ENCODE data around the gene MCL1. TPM values are rescaled to one million over a fixed set of nuclear protein-coding genes. Genes with fewer than 3 reads are reported as not detected.

Gene MCL1
- total RNA-seq, 1 experiment from 2014 or later = 235 TPM

DNA sequence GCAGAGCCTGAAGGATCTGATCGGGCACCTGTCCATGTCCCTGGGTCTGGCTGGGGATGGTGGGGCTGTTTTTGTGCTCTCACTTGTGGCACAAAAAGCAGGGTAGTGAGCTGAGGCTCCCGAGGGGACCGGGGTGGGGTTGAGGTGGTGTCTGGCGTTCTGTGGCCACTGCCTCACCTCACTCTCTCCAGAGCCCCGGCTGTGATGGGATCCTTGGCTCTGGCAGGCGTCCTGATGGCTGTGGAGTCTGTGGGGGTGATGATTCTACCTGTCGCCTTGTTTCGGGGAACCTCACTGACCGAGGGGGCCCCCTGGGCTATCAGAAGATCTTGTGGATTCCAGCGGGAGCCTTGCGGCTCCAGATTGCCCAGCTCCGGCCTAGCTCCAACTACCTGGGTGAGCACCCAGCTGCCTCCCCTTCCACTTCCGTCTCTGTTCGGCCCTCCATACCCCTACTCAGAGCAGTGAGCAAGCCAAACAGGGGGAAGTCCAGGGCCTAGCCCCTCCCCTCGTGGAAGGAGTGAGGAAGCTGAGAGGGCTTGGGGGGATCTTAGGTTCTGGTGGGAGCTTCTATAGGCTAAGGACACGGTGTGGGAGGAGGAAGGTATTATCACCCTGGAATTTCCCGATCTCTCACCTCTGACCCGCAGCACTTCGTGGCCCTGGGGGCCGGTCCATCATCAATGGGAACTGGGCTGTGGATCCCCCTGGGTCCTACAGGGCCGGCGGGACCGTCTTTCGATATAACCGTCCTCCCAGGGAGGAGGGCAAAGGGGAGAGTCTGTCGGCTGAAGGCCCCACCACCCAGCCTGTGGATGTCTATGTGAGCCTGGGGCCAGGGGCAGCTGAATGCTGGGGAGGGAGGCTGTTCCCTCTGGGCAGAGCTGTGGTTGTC is 23.2 kb downstream of the MCL1 start:
- no peak for DNase-seq (ENCODE audit: low read depth)

DNA sequence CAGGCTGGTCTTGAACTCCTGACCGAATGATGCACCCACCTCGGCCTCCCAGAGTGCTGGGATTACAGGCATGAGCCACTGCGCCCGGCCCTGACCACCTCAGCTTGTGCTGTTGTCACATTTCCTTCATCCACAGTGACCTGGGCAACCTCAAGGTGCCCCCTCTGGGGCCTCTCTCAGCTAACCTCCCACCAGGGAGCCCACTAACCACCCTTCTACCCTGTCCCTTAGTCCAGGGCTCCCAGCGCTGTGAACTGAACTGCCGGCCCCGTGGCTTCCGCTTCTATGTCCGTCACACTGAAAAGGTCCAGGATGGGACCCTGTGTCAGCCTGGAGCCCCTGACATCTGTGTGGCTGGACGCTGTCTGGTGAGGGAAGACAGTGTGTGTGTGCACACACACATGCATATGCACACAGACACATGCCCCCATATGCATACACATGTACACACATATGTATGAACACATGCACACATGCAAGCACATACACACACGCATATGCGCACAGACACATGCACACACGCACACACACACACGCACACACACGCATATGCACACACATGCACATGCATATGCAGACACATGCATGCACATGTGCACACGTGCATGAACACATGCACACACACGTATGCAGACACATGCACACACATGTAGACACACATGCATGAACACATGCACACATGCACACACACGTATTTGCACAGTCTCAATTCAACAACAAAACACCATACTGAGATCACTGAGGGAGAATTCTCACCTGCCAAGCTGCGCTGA is 24.0 kb downstream of the MCL1 start:
- no peak for DNase-seq (ENCODE audit: low read depth)

DNA sequence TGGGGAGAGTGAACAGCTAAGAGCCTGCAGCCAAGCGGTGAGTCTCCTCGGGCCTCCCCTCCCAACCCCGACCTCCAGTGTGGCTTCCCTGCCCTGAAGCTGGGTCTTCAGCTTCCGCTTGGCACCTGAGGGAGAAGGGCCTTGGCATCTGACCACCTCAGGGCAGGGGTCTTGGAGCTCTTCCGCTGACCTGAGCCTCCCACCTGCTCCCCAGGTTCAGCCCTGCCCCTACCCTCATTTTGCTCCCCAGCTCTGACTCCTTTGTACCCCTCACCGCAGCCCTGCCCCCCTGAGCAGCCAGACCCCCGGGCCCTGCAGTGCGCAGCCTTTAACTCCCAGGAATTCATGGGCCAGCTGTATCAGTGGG is 25.3 kb downstream of the MCL1 start:
- DNase-seq (ENCODE audit: low read depth) = no peak

GRCh38 chr1:150553392-150554085 is 25.9 kb downstream of the MCL1 start:
- DNase-seq (ENCODE audit: low read depth) = no peak

DNA sequence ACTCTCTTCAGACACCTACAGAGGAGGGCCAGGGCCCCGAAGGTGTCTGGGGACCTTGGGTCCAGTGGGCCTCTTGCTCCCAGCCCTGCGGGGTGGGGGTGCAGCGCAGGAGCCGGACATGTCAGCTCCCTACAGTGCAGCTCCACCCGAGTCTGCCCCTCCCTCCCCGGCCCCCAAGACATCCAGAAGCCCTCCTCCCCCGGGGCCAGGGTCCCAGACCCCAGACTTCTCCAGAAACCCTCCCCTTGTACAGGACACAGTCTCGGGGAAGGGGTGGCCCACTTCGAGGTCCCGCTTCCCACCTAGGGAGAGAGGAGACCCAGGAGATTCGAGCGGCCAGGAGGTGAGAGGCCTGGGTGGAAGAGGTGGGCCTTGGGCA is 26.5 kb downstream of the MCL1 start:
- no peak for DNase-seq (ENCODE audit: low read depth)

DNA sequence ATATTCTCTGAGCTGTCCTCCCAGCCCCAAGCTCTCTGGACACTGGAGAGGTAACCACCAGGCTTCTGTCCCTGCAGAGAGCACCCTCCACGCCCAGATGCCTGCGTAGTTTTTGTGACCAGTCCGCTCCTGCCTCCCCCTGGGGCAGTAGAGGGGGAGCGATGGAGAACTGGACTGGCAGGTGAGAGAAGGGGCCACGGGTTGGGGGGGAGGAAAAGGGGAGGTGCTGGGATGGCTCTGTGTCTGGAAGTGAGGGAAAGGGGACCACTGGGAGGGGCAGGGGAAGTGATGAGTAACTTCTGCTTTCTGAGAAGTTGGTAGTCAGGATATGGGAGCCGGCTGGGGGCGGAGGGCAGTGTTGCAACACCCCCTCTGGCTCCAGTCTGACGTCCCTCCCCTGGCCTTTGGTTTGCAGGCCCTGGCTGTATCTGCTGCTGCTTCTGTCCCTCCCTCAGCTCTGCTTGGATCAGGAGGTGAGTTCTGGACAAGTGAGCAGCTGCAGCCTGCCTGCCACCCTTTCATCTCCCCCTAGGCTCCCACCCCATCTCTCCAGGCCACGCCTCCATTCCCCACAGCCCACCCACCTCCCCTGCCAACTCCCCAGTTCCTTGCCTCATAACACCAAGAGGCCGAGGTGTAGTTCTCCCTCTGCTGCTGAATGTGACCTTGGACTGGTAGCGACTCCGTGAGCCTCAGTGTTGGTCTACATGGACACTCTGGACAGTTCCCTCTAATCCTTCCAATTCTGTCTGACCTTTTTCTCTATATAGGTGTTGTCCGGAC is 27.1 kb downstream of the MCL1 start:
- peak; percentile 89 for DNase-seq (ENCODE audit: low read depth)

GRCh38 chr1:150551784-150552127 is 27.7 kb downstream of the MCL1 start:
- no peak for DNase-seq (ENCODE audit: low read depth)

- DNase-seq (ENCODE audit: low read depth) = no peak
Measured at GRCh38 chr1:150551051-150551783, 28.2 kb downstream of the MCL1 start.

DNA sequence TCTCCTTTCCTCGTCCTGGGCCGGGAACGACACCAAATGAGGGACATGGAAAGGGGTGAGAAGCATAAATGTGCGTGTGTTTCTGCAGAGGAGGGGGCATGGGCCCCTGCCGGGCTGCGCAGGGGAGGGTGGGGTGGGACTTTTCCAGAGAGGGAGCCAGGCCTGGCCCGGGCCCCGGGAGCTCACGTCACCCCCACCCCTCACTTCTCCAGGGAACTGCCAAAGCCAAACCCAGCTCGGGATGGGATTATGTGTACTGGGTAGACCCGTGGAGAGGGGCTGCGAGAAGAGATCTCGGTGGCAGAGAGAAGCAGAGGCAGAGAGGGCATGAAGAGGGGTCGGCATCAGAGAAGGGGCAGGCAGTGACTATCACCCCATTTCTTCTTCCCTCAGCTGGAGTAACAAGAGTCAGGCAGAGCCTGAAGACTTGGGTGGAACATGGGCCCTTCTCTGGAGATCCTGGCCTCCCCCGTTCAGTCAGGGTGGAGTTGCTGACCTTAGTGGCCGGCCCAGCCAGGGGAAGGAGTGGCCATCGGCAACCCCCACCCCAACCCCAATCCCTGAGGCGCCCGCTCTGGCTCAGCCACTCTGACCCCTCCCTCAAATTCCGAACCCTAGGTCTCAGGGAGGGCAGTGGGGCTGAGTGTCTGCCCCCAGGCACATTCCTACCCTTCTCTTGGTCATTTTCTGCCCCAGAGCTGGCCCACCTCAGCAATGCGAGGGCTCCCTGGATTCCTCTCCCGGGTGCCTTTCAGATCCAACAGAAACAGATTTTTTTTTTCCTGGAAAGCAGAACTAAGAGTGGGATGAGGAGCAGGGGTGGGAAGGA is 29.0 kb downstream of the MCL1 start:
- DNase-seq (ENCODE audit: low read depth) = no peak

GRCh38 chr1:150549496-150550221 is 29.8 kb downstream of the MCL1 start:
- no peak for DNase-seq (ENCODE audit: low read depth)

DNA sequence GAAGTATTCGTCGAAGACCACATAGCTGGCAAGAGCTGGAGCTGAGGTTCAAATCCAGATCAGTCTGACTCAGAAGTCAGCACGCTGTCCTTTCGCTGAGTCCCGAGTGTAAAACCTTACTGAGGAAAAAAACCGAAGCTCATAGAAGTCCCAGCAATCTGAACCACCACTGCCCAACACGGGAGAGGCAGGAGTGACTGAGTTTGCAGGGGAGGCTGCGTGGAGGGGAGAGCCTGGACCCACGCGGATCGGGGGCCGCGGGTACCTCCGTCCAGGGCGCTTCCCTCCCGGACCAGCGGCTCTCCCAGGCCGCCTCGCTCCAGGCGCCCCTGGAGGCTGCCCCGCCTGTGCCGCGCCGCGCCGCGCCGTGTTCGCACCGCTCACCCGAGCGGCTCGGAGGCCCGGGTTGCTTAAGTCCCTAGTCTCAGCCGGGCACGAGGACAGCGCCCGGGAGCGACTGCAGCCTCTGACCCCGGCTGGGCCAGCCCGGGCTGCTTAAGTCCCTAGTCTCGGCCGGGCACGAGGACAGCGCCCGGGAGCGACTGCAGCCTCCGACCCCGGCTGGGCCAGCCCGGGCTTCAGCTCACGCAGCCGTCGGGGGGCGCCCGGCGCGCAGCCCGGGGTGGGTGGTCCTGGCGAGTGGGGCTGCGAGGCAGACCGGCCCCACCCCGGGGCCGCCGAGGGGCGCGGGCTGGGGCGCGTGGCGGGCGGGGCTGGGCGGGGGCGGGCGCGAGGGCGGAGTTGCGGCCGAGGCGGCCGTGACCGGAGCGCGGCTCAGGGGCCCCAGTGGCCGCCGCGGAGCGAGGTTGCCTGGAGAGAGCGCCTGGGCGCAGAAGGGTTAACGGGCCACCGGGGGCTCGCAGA is 30.5 kb downstream of the MCL1 start, which contains the start of gene ADAMTSL4:
Gene ADAMTSL4 (plus strand): TSS at position 777 of the 864 bp plus-strand sequence. CDS start 2,881 bp downstream, outside the sequence.
- peak; percentile 59 for DNase-seq (ENCODE audit: low read depth)

DNA sequence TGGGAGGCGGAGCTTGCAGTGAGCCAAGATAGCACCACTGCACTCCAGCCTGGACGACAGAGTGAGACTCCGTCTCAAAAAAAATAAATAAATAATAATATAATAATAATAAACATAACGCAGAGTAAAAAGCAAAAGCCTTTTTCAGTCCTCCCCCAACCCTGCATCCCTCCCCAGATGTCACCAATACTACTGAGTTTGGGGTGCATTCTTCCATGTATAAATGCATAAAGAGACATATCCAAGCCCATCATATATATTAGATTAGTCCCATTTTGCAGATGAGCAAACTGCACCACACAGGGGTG is 31.1 kb downstream of the MCL1 start:
- DNase-seq (ENCODE audit: low read depth) = no peak

GRCh38 chr1:150546294-150546937 is 33.0 kb downstream of the MCL1 start:
- DNase-seq (ENCODE audit: low read depth) = no peak

DNA sequence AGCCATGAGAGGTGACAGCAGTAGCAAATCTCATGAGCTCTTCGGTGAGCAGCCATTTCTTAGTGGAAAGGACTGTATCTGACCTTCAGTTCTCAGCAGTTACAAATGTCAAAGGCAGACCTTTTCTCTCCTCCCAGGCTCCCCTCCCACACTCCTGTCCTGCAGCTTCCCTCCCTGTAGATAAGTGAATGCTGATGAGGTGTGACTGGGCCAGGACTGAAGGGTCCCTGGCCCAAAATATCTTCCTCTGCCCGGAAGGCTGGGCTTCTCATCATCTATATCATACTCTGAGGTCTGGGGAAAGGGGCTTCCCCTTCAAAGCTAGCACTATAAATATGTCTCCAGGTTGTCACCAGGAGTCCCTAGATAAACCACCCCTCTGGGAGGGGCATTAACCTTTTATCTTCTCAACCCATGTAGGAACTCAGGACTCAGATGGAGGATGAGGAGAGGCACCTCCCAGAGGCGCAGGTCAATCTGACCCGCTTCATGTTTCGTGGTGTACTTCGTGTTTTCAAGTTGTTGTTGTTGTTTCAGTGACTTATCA is 33.9 kb downstream of the MCL1 start:
- no peak for DNase-seq (ENCODE audit: low read depth)

GRCh38 chr1:150544204-150544603 is 35.2 kb downstream of the MCL1 start:
- DNase-seq (ENCODE audit: low read depth) = no peak

DNA sequence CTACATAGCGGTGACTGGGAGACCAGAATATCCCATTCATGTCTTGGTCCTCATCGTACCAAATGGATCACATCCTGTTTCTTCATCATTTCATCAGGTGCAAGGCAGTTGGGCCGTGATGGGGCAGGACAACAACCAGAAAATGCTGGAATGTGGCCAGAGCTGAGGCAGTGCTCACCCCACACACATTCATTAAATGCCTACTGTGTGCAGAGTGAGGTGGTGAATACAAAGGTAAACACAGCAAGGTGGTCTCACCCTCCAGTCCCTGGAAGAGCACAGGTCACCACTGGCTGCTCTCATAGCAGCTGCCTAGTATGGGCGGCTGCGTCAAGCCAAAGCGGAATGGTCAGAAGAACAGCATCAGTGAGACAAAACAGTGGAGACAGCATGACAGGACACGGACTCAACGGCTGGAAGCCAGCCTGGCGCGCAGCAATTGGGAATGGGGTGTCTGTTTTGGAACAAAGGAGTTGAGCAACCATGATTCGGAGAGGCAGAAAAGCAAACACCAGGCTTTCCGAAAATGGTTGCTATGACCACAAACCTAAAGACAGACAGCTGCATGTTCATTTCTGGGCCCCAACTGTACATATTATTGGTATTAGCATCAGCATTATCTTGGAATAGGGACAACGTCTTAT is 35.8 kb downstream of the MCL1 start:
- DNase-seq (ENCODE audit: low read depth) = no peak

Measured in Daoy (cell line).